Measurements from ENCODE around the gene AKAP6. TPM values are rescaled to one million over a fixed set of nuclear protein-coding genes. Genes with fewer than 3 reads are reported as not detected.

Gene AKAP6
- total RNA-seq, 1 experiment from 2014 or later = 1.1 TPM

DNA sequence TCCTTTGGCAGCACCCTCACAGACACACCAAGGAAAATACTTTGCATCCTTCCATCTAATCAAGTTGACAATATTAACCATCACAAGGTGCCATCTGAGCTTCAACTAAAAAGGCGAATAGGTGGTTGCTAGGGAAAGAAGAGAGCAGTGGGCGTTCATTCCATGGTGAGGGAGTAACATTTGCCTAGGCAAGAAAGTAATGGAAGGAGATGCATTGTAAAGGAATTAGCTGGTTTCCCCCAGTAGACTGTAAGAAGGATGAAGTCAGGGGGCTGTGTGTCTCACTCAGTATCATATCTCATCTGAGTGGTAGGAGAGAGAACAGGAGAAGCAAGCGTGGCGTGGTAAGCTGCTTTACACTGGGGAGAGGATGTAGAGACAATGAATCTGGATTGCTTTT is 34.7 kb downstream of the AKAP6 start:
- H3T11ph ChIP-seq (ENCODE audit: low read length) = no peak overlapping the region
- H2BK20ac ChIP-seq (ENCODE audit: low read depth, low read length, poor library complexity, severe bottlenecking) = no peak overlapping the region
- H2BK12ac ChIP-seq (ENCODE audit: insufficient read length, low read depth, low read length) = no peak overlapping the region
- no peaks in the 10 kb centered on the region for H3K9me3 ChIP-seq (ENCODE audit: control insufficient read depth, low read depth, low read length)
- no peak overlapping the region for H3K27ac ChIP-seq (ENCODE audit: insufficient read length, low read depth, low read length)
- H3K27me3 ChIP-seq (ENCODE audit: insufficient read depth, low read length) = no peaks in the 10 kb centered on the region
- Mint-ChIP-seq H3K4me1 (peaks cover 43 to 60% of the 10 kb centered on the region in 2 experiments), H3K27me3 (ENCODE audit: low read depth) (no peaks in the 10 kb centered on the region), H3K4me3 (no peak overlapping the region), H3K9me3 (no peaks in the 10 kb centered on the region), H3K36me3 (ENCODE audit: insufficient read depth in 1 of 3, low read depth in 3 of 3) (no peaks in the 10 kb centered on the region), H3K27ac (no peak overlapping the region)
- no peak overlapping the region for H4K5ac ChIP-seq (ENCODE audit: insufficient read length, low read depth, low read length)
- H2AFZ ChIP-seq (ENCODE audit: low read length) = no peak overlapping the region
- H4K8ac ChIP-seq (replicated peaks; ENCODE audit: insufficient read length, low read depth, low read length) = no peak overlapping the region
- peaks cover 2% of the 10 kb centered on the region; the same call in 1 of the 2 replicates for H3K4me1 ChIP-seq (ENCODE audit: insufficient read depth, low read length)
- no peak overlapping the region for H3K14ac ChIP-seq (ENCODE audit: insufficient read depth, low read length)
- no peaks in the 10 kb centered on the region for H3K23me2 ChIP-seq (ENCODE audit: insufficient read length, low read depth, low read length, poor library complexity, severe bottlenecking)
- no peak overlapping the region for H2BK120ac ChIP-seq (ENCODE audit: low read depth, low read length, poor library complexity, severe bottlenecking)
- H3K56ac ChIP-seq (ENCODE audit: insufficient read length, low read depth, low read length) = no peak overlapping the region
- TF ChIP-seq, protein P1, sequence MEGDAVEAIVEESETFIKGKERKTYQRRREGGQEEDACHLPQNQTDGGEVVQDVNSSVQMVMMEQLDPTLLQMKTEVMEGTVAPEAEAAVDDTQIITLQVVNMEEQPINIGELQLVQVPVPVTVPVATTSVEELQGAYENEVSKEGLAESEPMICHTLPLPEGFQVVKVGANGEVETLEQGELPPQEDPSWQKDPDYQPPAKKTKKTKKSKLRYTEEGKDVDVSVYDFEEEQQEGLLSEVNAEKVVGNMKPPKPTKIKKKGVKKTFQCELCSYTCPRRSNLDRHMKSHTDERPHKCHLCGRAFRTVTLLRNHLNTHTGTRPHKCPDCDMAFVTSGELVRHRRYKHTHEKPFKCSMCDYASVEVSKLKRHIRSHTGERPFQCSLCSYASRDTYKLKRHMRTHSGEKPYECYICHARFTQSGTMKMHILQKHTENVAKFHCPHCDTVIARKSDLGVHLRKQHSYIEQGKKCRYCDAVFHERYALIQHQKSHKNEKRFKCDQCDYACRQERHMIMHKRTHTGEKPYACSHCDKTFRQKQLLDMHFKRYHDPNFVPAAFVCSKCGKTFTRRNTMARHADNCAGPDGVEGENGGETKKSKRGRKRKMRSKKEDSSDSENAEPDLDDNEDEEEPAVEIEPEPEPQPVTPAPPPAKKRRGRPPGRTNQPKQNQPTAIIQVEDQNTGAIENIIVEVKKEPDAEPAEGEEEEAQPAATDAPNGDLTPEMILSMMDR (conservative IDR thresholded peaks at IDR 0.05) = no peak
- H3K79me2 ChIP-seq (ENCODE audit: insufficient read depth, low read length) = no peaks in the 10 kb centered on the region
- no peak overlapping the region for H4K91ac ChIP-seq (ENCODE audit: insufficient read length, low read depth, low read length)
- WGBS (ENCODE audit: extremely low coverage, insufficient read length, low lambda C conversion rate) = no CpG with 5 or more reads among the region's 4 CpGs
- no peak overlapping the region for H3K9ac ChIP-seq (ENCODE audit: extremely low read depth, insufficient read length, low read length)
- H2AK5ac ChIP-seq (ENCODE audit: insufficient read length, low read length) = no peak overlapping the region
- H3K23ac ChIP-seq (ENCODE audit: insufficient read length, low read depth, low read length) = no peak overlapping the region
- no peak overlapping the region for H2BK15ac ChIP-seq (ENCODE audit: low read depth, low read length)
- DNase-seq = no peak
- H2BK5ac ChIP-seq (ENCODE audit: insufficient read length, low read length) = no peak overlapping the region
- no peak overlapping the region for H3K4ac ChIP-seq (ENCODE audit: low read depth, low read length)
- H3K18ac ChIP-seq (ENCODE audit: insufficient read length, low read depth, low read length) = no peak overlapping the region
- H4K20me1 ChIP-seq (ENCODE audit: control insufficient read depth, insufficient read depth, insufficient read length) = no peaks in the 10 kb centered on the region
- no peak overlapping the region for H3K4me2 ChIP-seq (ENCODE audit: insufficient read depth, insufficient read length, low read length)
- no peaks in the 10 kb centered on the region for H3K79me1 ChIP-seq (ENCODE audit: insufficient read depth, low read depth, low read length, poor library complexity, severe bottlenecking)

All from H9 (cell line).